Caco-2 (cell line): ENCODE measurements around the gene GOLGA7B. TPM values are rescaled to one million over a fixed set of nuclear protein-coding genes. Genes with fewer than 3 reads are reported as not detected.

ENCODE experiments used
- BruUV-seq: library from RNA; stranded (reverse); fragments of 400-500 nt; replicated peaks from 2 replicates; lab custom pipeline; 2021; lab: Mats Ljungman, UMichigan
- CTCF ChIA-PET: fragments of 300-600 bp; sonication (Branson Sonifier 250); formaldehyde crosslinking; loops from one replicate; lab custom pipeline; 2022; ENCODE audit warnings: antibody characterized with exemption; lab: Charles Lee
- POLR2A ChIA-PET: fragments of 300-600 bp; sonication (Branson Sonifier 250); formaldehyde crosslinking; loops from one replicate; lab custom pipeline; 2022; ENCODE audit warnings: antibody characterized with exemption; lab: Charles Lee
- DNase-seq, 2 experiments: peaks; one replicate each; pipeline versions ENCODE4 v3.0.0 to v3.0.0-alpha.2; 2020 to 2022
- H3K27me3 ChIP-seq: replicated peaks from 2 replicates; pipeline ENCODE4 v1.6.0; 2011; ENCODE audit warnings: low read length; ENCODE audit not compliant: control insufficient read depth, insufficient read depth
- H3K36me3 ChIP-seq: 2 replicates; pipeline ENCODE4 v1.5.1; 2011; ENCODE audit warnings: low read length; ENCODE audit not compliant: control insufficient read depth, insufficient read depth
- H3K4me1 ChIP-seq: fragments of 250-450 bp; sonication (Bioruptor Pico); 2 replicates; pipeline ENCODE4 v1.5.1; 2020; ENCODE audit warnings: mild to moderate bottlenecking
- H3K4me3 ChIP-seq: 2 replicates; pipeline ENCODE4 v1.5.1; 2011; ENCODE audit warnings: low read depth, mild to moderate bottlenecking, control low read depth, low read length
- H3K9me3 ChIP-seq: fragments of 250-450 bp; sonication (Bioruptor Pico); 2 replicates; pipeline ENCODE4 v1.5.1; 2020; ENCODE audit warnings: mild to moderate bottlenecking, moderate library complexity
- H3K27ac Mint-ChIP-seq: one replicate; pipeline ENCODE4 v1.8.0; 2022; ENCODE audit warnings: mixed read lengths; ENCODE audit not compliant: unreplicated experiment
- H3K27me3 Mint-ChIP-seq: one replicate; pipeline ENCODE4 v1.8.0; 2022; ENCODE audit warnings: mixed read lengths; ENCODE audit not compliant: insufficient read depth, unreplicated experiment
- H3K36me3 Mint-ChIP-seq: one replicate; pipeline ENCODE4 v1.8.0; 2022; ENCODE audit warnings: mild to moderate bottlenecking, mixed read lengths; ENCODE audit not compliant: insufficient read depth, unreplicated experiment
- H3K4me1 Mint-ChIP-seq: one replicate; pipeline ENCODE4 v1.8.0; 2022; ENCODE audit warnings: low read depth, mixed read lengths; ENCODE audit not compliant: unreplicated experiment
- H3K4me3 Mint-ChIP-seq: one replicate; pipeline ENCODE4 v1.8.0; 2022; ENCODE audit warnings: mild to moderate bottlenecking, moderate library complexity, mixed read lengths; ENCODE audit not compliant: unreplicated experiment
- H3K9me3 Mint-ChIP-seq: one replicate; pipeline ENCODE4 v1.8.0; 2022; ENCODE audit warnings: mixed read lengths; ENCODE audit not compliant: unreplicated experiment
- CTCF ChIP-seq, 2 experiments: fragments of 200-600 bp in 1 of 2; IDR thresholded peaks; 1 replicate in 1 of 2; 2 replicates in 1 of 2; pipeline versions ENCODE4 v1.5.1 to v1.8.0; 2011 to 2022; ENCODE audit warnings: antibody characterized with exemption in 1 of 2, control low read depth in 1 of 2, inconsistent platforms in 1 of 2, low read depth in 1 of 2, low read length in 1 of 2, mild to moderate bottlenecking in 1 of 2, moderate library complexity in 1 of 2; ENCODE audit not compliant: insufficient read depth in 1 of 2, severe bottlenecking in 1 of 2, unreplicated experiment in 1 of 2
- intact Hi-C: fragments of 100-400 bp; cut with micrococcal nuclease; formaldehyde crosslinking; loops from one replicate; pipeline ENCODE4 v1.10.0; 2022; ENCODE audit not compliant: unreplicated experiment
- total RNA-seq: library from RNA; stranded (reverse); gene quantifications from 2 replicates; pipeline ENCODE4 v1.2.3, GENCODE V29; 2022

Gene GOLGA7B
- total RNA-seq, 1 experiment from 2014 or later: 0.36 TPM

GRCh38 chr10:97895084-97895483 lies 45.4 kb downstream of the GOLGA7B start:
- no peak overlapping the region for H3K4me3 Mint-ChIP-seq
- no peaks in the 10 kb centered on the region for H3K9me3 Mint-ChIP-seq
- DNase-seq: no peak
- ChIA-PET POLR2A (no interaction called here), CTCF (no interaction called here)
- Histone ChIP-seq H3K27me3 (no peaks in the 10 kb centered on the region; the same call in 1 of the 2 replicates), H3K4me1 (no peaks in the 10 kb centered on the region), H3K36me3 (no peaks in the 10 kb centered on the region), H3K4me3 (no peak overlapping the region), H3K9me3 (no peaks in the 10 kb centered on the region)
- intact Hi-C loops: no loop called here
- no peak for TF ChIP-seq CTCF (IDR thresholded peaks at IDR 0.05; ENCODE audit: insufficient read depth in 1 of 2, low read depth in 1 of 2, low read length in 1 of 2, severe bottlenecking in 1 of 2, unreplicated experiment in 1 of 2)
- no peak overlapping the region for H3K27ac Mint-ChIP-seq
- no TSS peak for BruUV-seq
- H3K4me1 Mint-ChIP-seq: no peaks in the 10 kb centered on the region
- peaks cover 17% of the 10 kb centered on the region for H3K27me3 Mint-ChIP-seq
- H3K36me3 Mint-ChIP-seq: no peaks in the 10 kb centered on the region

GRCh38 chr10:97895915-97896314 lies 46.3 kb downstream of the GOLGA7B start:
- H3K36me3 ChIP-seq: no peaks in the 10 kb centered on the region
- H3K36me3 Mint-ChIP-seq: no peaks in the 10 kb centered on the region
- H3K27ac Mint-ChIP-seq: no peak overlapping the region
- DNase-seq: no peak
- no peak for TF ChIP-seq CTCF (IDR thresholded peaks at IDR 0.05; ENCODE audit: insufficient read depth in 1 of 2, low read depth in 1 of 2, low read length in 1 of 2, severe bottlenecking in 1 of 2, unreplicated experiment in 1 of 2)
- no TSS peak for BruUV-seq
- peaks cover 17% of the 10 kb centered on the region for H3K27me3 Mint-ChIP-seq
- ChIA-PET POLR2A (no interaction called here), CTCF (no interaction called here)
- no peaks in the 10 kb centered on the region for H3K9me3 Mint-ChIP-seq
- intact Hi-C loops: no loop called here
- no peaks in the 10 kb centered on the region for H3K9me3 ChIP-seq
- no peaks in the 10 kb centered on the region for H3K4me1 ChIP-seq
- H3K4me3 ChIP-seq: no peak overlapping the region
- H3K4me1 Mint-ChIP-seq: no peaks in the 10 kb centered on the region
- no peak overlapping the region for H3K4me3 Mint-ChIP-seq
- no peaks in the 10 kb centered on the region; the same call in 1 of the 2 replicates for H3K27me3 ChIP-seq

GRCh38 chr10:97896756-97897358 lies 47.2 kb downstream of the GOLGA7B start:
- POLR2A ChIA-PET: no interaction called here
- no peak overlapping the region for H3K27ac Mint-ChIP-seq
- H3K4me3 Mint-ChIP-seq: no peak overlapping the region
- Histone ChIP-seq H3K4me1 (no peaks in the 10 kb centered on the region), H3K36me3 (no peaks in the 10 kb centered on the region), H3K9me3 (no peaks in the 10 kb centered on the region), H3K27me3 (no peaks in the 10 kb centered on the region; the same call in 1 of the 2 replicates), H3K4me3 (no peak overlapping the region)
- peaks cover 16% of the 10 kb centered on the region for H3K27me3 Mint-ChIP-seq
- TF ChIP-seq CTCF (IDR thresholded peaks at IDR 0.05; ENCODE audit: insufficient read depth in 1 of 2, low read depth in 1 of 2, low read length in 1 of 2, severe bottlenecking in 1 of 2, unreplicated experiment in 1 of 2): no peak
- no peak for DNase-seq
- H3K36me3 Mint-ChIP-seq: no peaks in the 10 kb centered on the region
- CTCF ChIA-PET: no interaction called here
- no peaks in the 10 kb centered on the region for H3K9me3 Mint-ChIP-seq
- BruUV-seq: no TSS peak
- intact Hi-C loops: no loop called here
- no peaks in the 10 kb centered on the region for H3K4me1 Mint-ChIP-seq
